NCI-H526 (cell line): ENCODE results near the gene CTNNA3.
"Not testable (repeated sequence)": the region's sequence is repeated elsewhere in the genome, so short reads cannot be mapped to it uniquely, and the experiment has no call there.

Experiments used
- DNase-seq, 2 experiments: peaks; one replicate each; lab custom pipeline; 2025; lab: John Stamatoyannopoulos, UW

CTNNA3 gene

GRCh38 chr10:67602268-67602950 lies 93.6 kb downstream of the CTNNA3 start:
- DNase-seq, result no peak

GRCh38 chr10:67599597-67599996 lies 96.4 kb downstream of the CTNNA3 start:
- DNase-seq, result no peak

GRCh38 chr10:67596641-67597040 lies 99.4 kb downstream of the CTNNA3 start:
- no peak for DNase-seq

GRCh38 chr10:67587771-67588170 lies 108.2 kb downstream of the CTNNA3 start:
- no peak for DNase-seq

- no peak for DNase-seq
These were observed 120.5 kb downstream of the CTNNA3 start for GRCh38 chr10:67575532-67575931.

GRCh38 chr10:67573484-67573883 lies 122.5 kb downstream of the CTNNA3 start:
- no peak for DNase-seq

GRCh38 chr10:67571503-67571902 lies 124.5 kb downstream of the CTNNA3 start:
- no peak for DNase-seq

- DNase-seq, result not testable (repeated sequence)
These were observed 137.7 kb downstream of the CTNNA3 start for GRCh38 chr10:67558311-67558710.

GRCh38 chr10:67553254-67553653 lies 142.7 kb downstream of the CTNNA3 start:
- no peak for DNase-seq

- DNase-seq, result no peak
These were observed 145.1 kb downstream of the CTNNA3 start for GRCh38 chr10:67550838-67551402.

GRCh38 chr10:67550046-67550445 lies 145.9 kb downstream of the CTNNA3 start:
- no peak for DNase-seq

GRCh38 chr10:67549390-67549789 lies 146.6 kb downstream of the CTNNA3 start:
- DNase-seq, result no peak

- DNase-seq, result no peak
These were observed 154.6 kb downstream of the CTNNA3 start for GRCh38 chr10:67541411-67541810.

GRCh38 chr10:67539312-67539711 lies 156.7 kb downstream of the CTNNA3 start:
- no peak for DNase-seq

- no peak for DNase-seq
These were observed 158.1 kb downstream of the CTNNA3 start for GRCh38 chr10:67537906-67538305.

GRCh38 chr10:67533376-67533775 lies 162.6 kb downstream of the CTNNA3 start:
- no peak for DNase-seq

- DNase-seq, result not testable (repeated sequence)
These were observed 165.0 kb downstream of the CTNNA3 start for GRCh38 chr10:67530990-67531389.

GRCh38 chr10:67527351-67527750 lies 168.6 kb downstream of the CTNNA3 start:
- DNase-seq, result no peak

GRCh38 chr10:67521546-67521945 lies 174.4 kb downstream of the CTNNA3 start:
- no peak for DNase-seq

- peak; percentile 2 to 45 for DNase-seq
These were observed 175.0 kb downstream of the CTNNA3 start for GRCh38 chr10:67520924-67521520.

GRCh38 chr10:67519434-67519833 lies 176.6 kb downstream of the CTNNA3 start:
- no peak for DNase-seq

- no peak for DNase-seq
These were observed 177.2 kb downstream of the CTNNA3 start for GRCh38 chr10:67518756-67519155.

GRCh38 chr10:67518043-67518442 lies 178.0 kb downstream of the CTNNA3 start:
- DNase-seq, result no peak

GRCh38 chr10:67506757-67507091 lies 189.3 kb downstream of the CTNNA3 start:
- DNase-seq, result no peak
